Melanocyte of skin (primary cell): ENCODE measurements around the gene MRPS34. TPM values are rescaled to one million over a fixed set of nuclear protein-coding genes. Genes with fewer than 3 reads are reported as not detected.

Source experiments
- small RNA-seq, 2 donors: library from RNA; depleted of rRNA; stranded (forward); fragments of <200 nt; gene quantifications; one replicate each; pipeline ENCODE3, GENCODE V24; 2012
- total RNA-seq, 2 donors: library from RNA; depleted of rRNA; stranded (reverse); fragments of >200 nt; gene quantifications; 2 replicates each; pipeline ENCODE4 v1.2.3, GENCODE V29; 2012

The MRPS34 gene
- total RNA-seq: 100 to 1,000 TPM in 1 of 2 donors, 10 to 100 TPM in 1; 87.8 to 153 TPM

GRCh38 chr16:1772908-1773702 lies at the start of gene MRPS34:
Gene MRPS34, minus strand, starts transcription at chr16:1773134. Its CDS starts 15 bp downstream, at chr16:1773119.

GRCh38 chr16:1793578-1794220 lies 20.8 kb upstream of the MRPS34 start, which contains the start of gene IGFALS:
Gene IGFALS, minus strand, starts transcription at chr16:1793705. Its CDS starts 53 bp downstream, at chr16:1793652.

GRCh38 chr16:1782408-1783264 lies 9.7 kb upstream of the MRPS34 start, which contains the start of the genes NUBP2 and SPSB3:
Gene NUBP2, plus strand, starts transcription at chr16:1782960. Its CDS starts 61 bp downstream, at chr16:1783021.
Gene SPSB3, minus strand, starts transcription at chr16:1782571. Its CDS starts 1,088 bp downstream, at chr16:1781483.

GRCh38 chr16:1772362-1772907 lies 499 bp downstream of the MRPS34 start, which contains the start of gene EME2:
Gene EME2, plus strand, starts transcription at chr16:1772810. Its CDS starts 418 bp downstream, at chr16:1773228.

DNA sequence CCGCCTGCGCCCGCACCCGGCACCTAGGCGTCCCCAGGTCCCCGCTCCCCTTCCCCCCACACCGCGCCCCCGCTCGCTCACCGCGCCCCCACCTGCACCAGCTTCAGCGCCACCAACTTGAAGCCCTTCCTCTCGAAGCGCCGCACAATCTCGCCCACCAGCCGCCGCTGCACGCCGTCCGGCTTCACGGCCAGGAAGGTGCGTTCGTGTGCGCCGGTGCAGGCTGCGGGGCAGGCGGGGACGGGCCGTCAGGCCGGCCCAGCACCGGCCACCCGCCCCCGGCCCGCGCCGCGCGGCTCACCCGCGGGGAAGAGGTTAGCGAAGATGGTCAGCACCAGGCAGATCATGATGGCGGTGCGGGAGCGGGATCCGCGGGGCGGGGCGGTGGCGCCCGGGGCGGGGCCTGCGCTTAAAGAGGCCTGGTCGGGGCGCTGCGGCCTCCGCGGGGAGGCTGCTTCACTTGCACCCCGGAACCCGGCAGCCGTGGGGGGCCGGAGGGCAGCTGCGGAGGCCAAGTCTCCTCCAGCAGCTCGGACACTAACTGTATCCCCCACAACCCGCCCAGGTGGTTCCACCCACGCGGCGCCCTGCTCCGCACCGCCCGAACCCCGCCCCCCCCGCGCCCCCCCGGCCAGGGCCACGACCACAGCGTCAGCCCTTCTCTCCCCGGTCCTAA lies 1.6 kb downstream of the MRPS34 start, which contains the start of gene NME3:
TSS of gene NME3 (minus strand) at position 356 of the 676 bp plus-strand sequence. CDS start at position 347, 9 bp downstream.

Small RNAs within 50 kb of the gene (small RNA-seq; reads per million reads assigned to genes)
- 0.56 to 1.1 reads per million in 2 donors for gene MIR3177

Other genes with a start within 250 kb of the MRPS34 start
- gene TMEM204, start 239.5 kb downstream of the MRPS34 start, total RNA-seq: 10 to 100 TPM in 1 of 2 donors, 1 to 10 TPM in 1; 1.7 to 10.3 TPM
- 10 to 100 TPM; 14.3 to 26.2 TPM for gene IFT140, start 161.1 kb downstream of the MRPS34 start, total RNA-seq
- gene CRAMP1, start 160.8 kb downstream of the MRPS34 start, total RNA-seq: 10 to 100 TPM; 10.7 to 12.0 TPM
- 100 to 1,000 TPM in 1 of 2 donors, 10 to 100 TPM in 1; 60.6 to 129 TPM for gene JPT2, start 94.9 kb downstream of the MRPS34 start, total RNA-seq
- gene MAPK8IP3, start 66.9 kb downstream of the MRPS34 start, total RNA-seq: 10 to 100 TPM; 18.3 to 30.3 TPM
- gene NME3, start 1.6 kb downstream of the MRPS34 start, total RNA-seq: 10 to 100 TPM; 27.9 to 36.0 TPM
- 10 to 100 TPM; 15.3 to 17.2 TPM for gene EME2, start 324 bp downstream of the MRPS34 start, total RNA-seq
- 10 to 100 TPM; 19.3 to 23.1 TPM for gene SPSB3, start 9.4 kb upstream of the MRPS34 start, total RNA-seq
- gene NUBP2, start 9.8 kb upstream of the MRPS34 start, total RNA-seq: 10 to 100 TPM; 59.5 to 80.3 TPM
- gene IGFALS, start 20.6 kb upstream of the MRPS34 start, total RNA-seq: under 1 TPM in 1 of 2 donors, not detected in 1; 0.33 TPM
- gene HAGH, start 53.7 kb upstream of the MRPS34 start, total RNA-seq: 10 to 100 TPM; 46.6 to 61.9 TPM
- gene FAHD1, start 54.1 kb upstream of the MRPS34 start, total RNA-seq: 100 to 1,000 TPM; 114 to 119 TPM
- 1 to 10 TPM in 1 of 2 donors, under 1 TPM in 1; under 0.01 to 1.3 TPM for gene MEIOB, start 99.0 kb upstream of the MRPS34 start, total RNA-seq
- not detected for gene HS3ST6, start 145.3 kb upstream of the MRPS34 start, total RNA-seq
- 10 to 100 TPM; 11.4 to 16.0 TPM for gene MSRB1, start 170.1 kb upstream of the MRPS34 start, total RNA-seq
- gene RPL3L, start 181.6 kb upstream of the MRPS34 start, total RNA-seq: not detected
- 100 to 1,000 TPM; 131 to 144 TPM for gene NDUFB10, start 186.4 kb upstream of the MRPS34 start, total RNA-seq
- 1,000 to 10,000 TPM in 1 of 2 donors, 100 to 1,000 TPM in 1; 727 to 1,558 TPM for gene RPS2, start 191.7 kb upstream of the MRPS34 start, total RNA-seq
- not detected for gene RNF151, start 193.7 kb upstream of the MRPS34 start, total RNA-seq
- 10 to 100 TPM; 27.5 to 45.0 TPM for gene TBL3, start 198.9 kb upstream of the MRPS34 start, total RNA-seq
- gene NOXO1, start 208.3 kb upstream of the MRPS34 start, total RNA-seq: under 1 TPM in 1 of 2 donors, not detected in 1; 0.34 TPM
- 10 to 100 TPM in 1 of 2 donors, 1 to 10 TPM in 1; 9.6 to 13.3 TPM for gene GFER, start 211.1 kb upstream of the MRPS34 start, total RNA-seq
- gene SYNGR3, start 216.8 kb upstream of the MRPS34 start, total RNA-seq: under 1 TPM in 1 of 2 donors, not detected in 1; 0.69 TPM
- 10 to 100 TPM; 26.6 to 29.6 TPM for gene ZNF598, start 236.7 kb upstream of the MRPS34 start, total RNA-seq
- gene NPW, start 246.7 kb upstream of the MRPS34 start, total RNA-seq: under 1 TPM in 1 of 2 donors, not detected in 1; 0.33 TPM